Fibroblast of the conjunctiva (primary cell): ENCODE results near the gene H2AZ2.
"Not testable (repeated sequence)": the region's sequence is repeated elsewhere in the genome, so short reads cannot be mapped to it uniquely, and the experiment has no call there.

Experiments used
- DNase-seq: peaks from one replicate; pipeline ENCODE4 v3.0.0-alpha.2; 2010; ENCODE audit warnings: low read depth

H2AZ2 gene

GRCh38 chr7:44870780-44871179 is 22.9 kb upstream of the H2AZ2 start:
- not testable (repeated sequence) for DNase-seq

- DNase-seq, result not testable (repeated sequence)
Measured at GRCh38 chr7:44870336-44870735, 22.4 kb upstream of the H2AZ2 start.

GRCh38 chr7:44867073-44867995 is 19.4 kb upstream of the H2AZ2 start:
- DNase-seq, result peak; percentile 58

GRCh38 chr7:44861949-44862348 is 14.1 kb upstream of the H2AZ2 start:
- not testable (repeated sequence) for DNase-seq

- no peak for DNase-seq
Measured at GRCh38 chr7:44858161-44858560, 10.3 kb upstream of the H2AZ2 start.

GRCh38 chr7:44854644-44855364 is 6.9 kb upstream of the H2AZ2 start:
- DNase-seq, result no peak

- DNase-seq, result no peak
Measured at GRCh38 chr7:44853391-44853790, 5.5 kb upstream of the H2AZ2 start.

- DNase-seq, result no peak
Measured at GRCh38 chr7:44852590-44852989, 4.7 kb upstream of the H2AZ2 start.

- no peak for DNase-seq
Measured at GRCh38 chr7:44849885-44850544, 2.1 kb upstream of the H2AZ2 start.

- DNase-seq, result no peak
Measured at GRCh38 chr7:44849259-44849884, 1.5 kb upstream of the H2AZ2 start.

GRCh38 chr7:44847509-44847919 is 373 bp downstream of the H2AZ2 start:
- DNase-seq, result peak; percentile 67

GRCh38 chr7:44846816-44847508 is 925 bp downstream of the H2AZ2 start:
- no peak for DNase-seq

- DNase-seq, result not testable (repeated sequence)
Measured at GRCh38 chr7:44846390-44846789, 1.5 kb downstream of the H2AZ2 start.

GRCh38 chr7:44845451-44845850 is 2.4 kb downstream of the H2AZ2 start:
- DNase-seq, result no peak

GRCh38 chr7:44843440-44843839 is 4.4 kb downstream of the H2AZ2 start:
- not testable (repeated sequence) for DNase-seq

GRCh38 chr7:44842675-44843074 is 5.2 kb downstream of the H2AZ2 start:
- not testable (repeated sequence) for DNase-seq

GRCh38 chr7:44838751-44839150 is 9.1 kb downstream of the H2AZ2 start:
- no peak for DNase-seq

- no peak for DNase-seq
Measured at GRCh38 chr7:44827567-44827966, 20.3 kb downstream of the H2AZ2 start.

GRCh38 chr7:44824894-44825526 is 22.9 kb downstream of the H2AZ2 start:
- DNase-seq, result no peak

- no peak for DNase-seq
Measured at GRCh38 chr7:44823255-44823781, 24.6 kb downstream of the H2AZ2 start.

GRCh38 chr7:44819292-44819691 is 28.6 kb downstream of the H2AZ2 start:
- DNase-seq, result no peak
